IMR-90 (cell line): ENCODE measurements around the gene AFF2. TPM values are rescaled to one million over a fixed set of nuclear protein-coding genes. Genes with fewer than 3 reads are reported as not detected.

Experiments used
- ATAC-seq: fragments of 200-7000 bp; cut with Tn5 transposase; 2 replicates; pipeline ENCODE4 v1.9.1; 2020; ENCODE audit warnings: low read depth, mild to moderate bottlenecking, moderate library complexity
- BruUV-seq: library from RNA; stranded (reverse); fragments of 400-500 nt; replicated peaks from 2 replicates; lab custom pipeline; 2021; lab: Mats Ljungman, UMichigan
- CTCF ChIA-PET: fragments of 300-600 bp; formaldehyde crosslinking; extraction: SDS; loops from one replicate; lab custom pipeline; 2021; ENCODE audit warnings: antibody characterized with exemption; lab: Yijun Ruan, JAX
- POLR2A ChIA-PET: fragments of 300-600 bp; sonication (Branson Sonifier 250); formaldehyde crosslinking; loops from one replicate; lab custom pipeline; 2022; ENCODE audit warnings: antibody characterized with exemption; ENCODE audit not compliant: unreplicated experiment; lab: Charles Lee
- DNase-seq: peaks from one replicate; pipeline ENCODE4 v3.0.0; 2013
- H2AFZ ChIP-seq: replicated peaks from 2 replicates; pipeline ENCODE3; 2013; ENCODE audit warnings: low read length, mild to moderate bottlenecking; ENCODE audit not compliant: poor library complexity
- H2AK5ac ChIP-seq: 2 replicates; pipeline ENCODE4 v1.6.1; 2013; ENCODE audit warnings: low read depth, low read length, inconsistent platforms
- H2AK9ac ChIP-seq: replicated peaks from 2 replicates; pipeline ENCODE3; 2013; ENCODE audit warnings: mild to moderate bottlenecking, low read depth, low read length, moderate library complexity; ENCODE audit not compliant: poor library complexity
- H2BK120ac ChIP-seq: 2 replicates; pipeline ENCODE4 v1.6.1; 2013; ENCODE audit warnings: low read depth, low read length, inconsistent platforms
- H2BK15ac ChIP-seq: 3 replicates; pipeline ENCODE4 v1.6.1; 2013; ENCODE audit warnings: low read depth, low read length, inconsistent platforms
- H2BK20ac ChIP-seq: 2 replicates; pipeline ENCODE4 v1.6.1; 2013; ENCODE audit warnings: low read depth, mild to moderate bottlenecking, inconsistent platforms, low read length, moderate library complexity
- H2BK5ac ChIP-seq: 2 replicates; pipeline ENCODE4 v1.6.1; 2013; ENCODE audit warnings: mild to moderate bottlenecking, low read depth, low read length, inconsistent platforms; ENCODE audit not compliant: poor library complexity, severe bottlenecking
- H3K14ac ChIP-seq: replicated peaks from 2 replicates; pipeline ENCODE4 v1.6.1; 2013; ENCODE audit warnings: low read depth, low read length, inconsistent platforms
- H3K18ac ChIP-seq: 2 replicates; pipeline ENCODE4 v1.6.1; 2013; ENCODE audit warnings: low read depth, low read length, control low read depth
- H3K23ac ChIP-seq: 2 replicates; pipeline ENCODE4 v1.6.1; 2013; ENCODE audit warnings: low read depth, low read length, inconsistent platforms
- H3K27ac ChIP-seq: 2 replicates; pipeline ENCODE4 v1.5.1; 2013; ENCODE audit warnings: mild to moderate bottlenecking, control low read depth, low read length; ENCODE audit not compliant: insufficient read depth
- H3K27me3 ChIP-seq: 2 replicates; pipeline ENCODE4 v1.6.1; 2013; ENCODE audit warnings: low read length; ENCODE audit not compliant: control insufficient read depth, insufficient read depth
- H3K36me3 ChIP-seq: 2 replicates; pipeline ENCODE4 v1.6.1; 2013; ENCODE audit warnings: low read length, mixed read lengths; ENCODE audit not compliant: control insufficient read depth, insufficient read depth
- H3K4ac ChIP-seq: 2 replicates; pipeline ENCODE4 v1.6.1; 2013; ENCODE audit warnings: low read depth, low read length, inconsistent platforms
- H3K4me1 ChIP-seq: 2 replicates; pipeline ENCODE4 v1.6.1; 2013; ENCODE audit warnings: low read length, mixed read lengths; ENCODE audit not compliant: control insufficient read depth, insufficient read depth
- H3K4me2 ChIP-seq: 2 replicates; pipeline ENCODE4 v1.6.1; 2013; ENCODE audit warnings: low read depth, mild to moderate bottlenecking, control low read depth, low read length, moderate library complexity
- H3K4me3 ChIP-seq: 2 replicates; pipeline ENCODE4 v1.5.1; 2013; ENCODE audit warnings: low read depth, mild to moderate bottlenecking, control low read depth, low read length, moderate library complexity; ENCODE audit not compliant: insufficient read depth
- H3K56ac ChIP-seq: 2 replicates; pipeline ENCODE4 v1.6.1; 2013; ENCODE audit warnings: low read length, inconsistent platforms; ENCODE audit not compliant: insufficient read depth; ENCODE audit errors: extremely low read depth
- H3K79me1 ChIP-seq, 2 experiments: 2 replicates each; pipeline ENCODE4 v1.6.1; 2013; ENCODE audit warnings: low read length in 2 of 2, inconsistent platforms in 1 of 2, low read depth in 1 of 2
- H3K9ac ChIP-seq: 2 replicates; pipeline ENCODE4 v1.6.1; 2013; ENCODE audit warnings: low read depth, low read length, control low read depth
- H3K9me1 ChIP-seq: 2 replicates; pipeline ENCODE4 v1.6.1; 2013; ENCODE audit warnings: low read length, inconsistent platforms; ENCODE audit not compliant: insufficient read depth
- H3K9me3 ChIP-seq: 2 replicates; pipeline ENCODE4 v1.6.1; 2013; ENCODE audit warnings: low read length; ENCODE audit not compliant: control insufficient read depth, insufficient read depth
- H4K20me1 ChIP-seq: 2 replicates; pipeline ENCODE4 v1.6.1; 2013; ENCODE audit warnings: low read length, inconsistent platforms; ENCODE audit not compliant: insufficient read depth
- H4K5ac ChIP-seq: 2 replicates; pipeline ENCODE4 v1.6.1; 2013; ENCODE audit warnings: mild to moderate bottlenecking, low read depth, low read length, control low read depth
- H4K8ac ChIP-seq, 2 experiments: 2 replicates each; pipeline ENCODE4 v1.6.1; 2013; ENCODE audit warnings: low read depth in 2 of 2, low read length in 2 of 2, control low read depth in 1 of 2, inconsistent platforms in 1 of 2
- H4K91ac ChIP-seq: 2 replicates; pipeline ENCODE4 v1.6.1; 2013; ENCODE audit warnings: low read depth, low read length, inconsistent platforms; ENCODE audit not compliant: insufficient read depth
- FOS ChIP-seq: fragments of 150-350 bp; IDR thresholded peaks from 2 replicates; pipeline ENCODE4 v1.6.1; 2016; ENCODE audit warnings: low read depth, low read length
- NFE2L2 ChIP-seq: fragments of 150-350 bp; IDR thresholded peaks from 2 replicates; pipeline ENCODE4 v1.6.1; 2016; ENCODE audit warnings: low read depth, mild to moderate bottlenecking, low read length
- RAD21 ChIP-seq: IDR thresholded peaks from 2 replicates; pipeline ENCODE4 v1.6.1; 2012; ENCODE audit warnings: low read length, improper control_type of control experiment
- RCOR1 ChIP-seq: IDR thresholded peaks from 2 replicates; pipeline ENCODE4 v1.6.1; 2012; ENCODE audit warnings: mild to moderate bottlenecking, low read length, improper control_type of control experiment; ENCODE audit not compliant: insufficient replicate concordance
- WGBS, 2 experiments: methylation state at CpG; one replicate each; pipeline versions ENCODE4 v1.1.5 to v1.1.7; 2013; ENCODE audit warnings: missing lambda C conversion rate in 2 of 2; ENCODE audit not compliant: insufficient read length in 1 of 2; ENCODE audit errors: extremely low coverage in 2 of 2; 5-methylcytosine and 5-hydroxymethylcytosine counted together
- dilution Hi-C: fragments of 300-500 bp; cut with HindIII; formaldehyde crosslinking; loops from one replicate; pipeline ENCODE4 v1.14.3; 2018; ENCODE audit warnings: low sequenced_read_pairs; ENCODE audit not compliant: unreplicated experiment
- in situ Hi-C: fragments of 300-500 bp; cut with MboI; formaldehyde crosslinking; loops from 3 replicates; pipeline ENCODE4 v1.14.3; 2019; ENCODE audit warnings: low sequenced_read_pairs, inconsistent platforms, mixed read lengths
- intact Hi-C: fragments of 100-400 bp; cut with micrococcal nuclease; formaldehyde crosslinking; loops from 2 replicates; pipeline ENCODE4 v1.10.0; 2022
- polyA plus RNA-seq, 3 experiments: library from polyadenylated mRNA; depleted of rRNA; stranded (reverse); fragments of >200 nt; gene quantifications; 2 replicates each; pipeline ENCODE4 v1.2.3, GENCODE V29; 2012; ENCODE audit warnings: low replicate concordance in 1 of 3
- total RNA-seq: library from RNA; depleted of rRNA; stranded (reverse); fragments of >200 nt; gene quantifications from 2 replicates; pipeline ENCODE4 v1.2.3, GENCODE V29; 2012

Gene AFF2
- total and polyA plus RNA-seq, 2 of the 4 experiments (the other 2 are of a cell fraction) = 0.15 to 0.72 TPM

DNA sequence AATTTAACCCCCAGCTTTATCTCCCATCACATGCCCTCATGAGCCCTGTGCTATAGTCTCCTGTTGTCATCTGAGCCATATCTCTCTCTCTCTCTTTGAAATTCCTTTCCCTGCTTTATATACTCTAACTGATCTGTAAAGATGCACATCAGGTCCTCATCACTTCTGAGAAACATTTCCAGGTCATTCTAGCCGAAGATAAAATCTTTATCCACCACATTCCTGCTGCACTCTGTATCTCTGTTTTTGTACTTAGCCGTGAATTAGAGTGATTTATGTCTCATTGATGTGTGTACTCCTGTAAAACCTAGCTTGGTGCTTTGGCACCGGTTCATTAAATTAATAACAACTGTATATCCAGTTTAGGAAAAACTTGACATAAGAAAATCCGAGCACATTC lies 113.2 kb downstream of the AFF2 start:
- WGBS, 2 experiments = no CpG with 5 or more reads among the region's 4 CpGs
- dilution Hi-C loops (no loop called here), intact Hi-C loops (no loop called here), in situ Hi-C loops (no loop called here)
- ATAC-seq = no peak
- H3K9me1 ChIP-seq = no peaks in the 10 kb centered on the region
- no peak overlapping the region for H3K23ac ChIP-seq
- no peak overlapping the region for H3K4me3 ChIP-seq
- H3K27me3 ChIP-seq = no peaks in the 10 kb centered on the region
- H2AK5ac ChIP-seq = no peak overlapping the region
- no peak for TF ChIP-seq RAD21
- no peak for TF ChIP-seq RCOR1
- TF ChIP-seq FOS = no peak
- no peak for TF ChIP-seq NFE2L2
- H2BK120ac ChIP-seq = no peak overlapping the region
- no peaks in the 10 kb centered on the region for H3K4me1 ChIP-seq
- H2BK5ac ChIP-seq = no peak overlapping the region
- ChIA-PET CTCF (no interaction called here), POLR2A (no interaction called here)
- BruUV-seq = no TSS peak
- no peaks in the 10 kb centered on the region for H3K79me1 ChIP-seq
- no peak overlapping the region for H4K5ac ChIP-seq
- no peak overlapping the region for H3K4ac ChIP-seq
- no peak overlapping the region for H3K9ac ChIP-seq
- H2AFZ ChIP-seq = no peak overlapping the region
- H3K36me3 ChIP-seq = no peaks in the 10 kb centered on the region
- no peak overlapping the region for H2AK9ac ChIP-seq
- no peak overlapping the region for H3K14ac ChIP-seq
- no peak overlapping the region for H3K18ac ChIP-seq
- no peak overlapping the region for H4K91ac ChIP-seq
- no peak overlapping the region for H3K56ac ChIP-seq
- no peaks in the 10 kb centered on the region for H4K20me1 ChIP-seq
- H3K27ac ChIP-seq = no peak overlapping the region
- DNase-seq = no peak
- H2BK20ac ChIP-seq = no peak overlapping the region
- H4K8ac ChIP-seq = no peak overlapping the region
- no peak overlapping the region for H2BK15ac ChIP-seq
- no peak overlapping the region for H3K4me2 ChIP-seq
- H3K9me3 ChIP-seq = no peaks in the 10 kb centered on the region
